Hepatocyte (in vitro differentiated cells): ENCODE measurements around the gene B3GALNT2. TPM values are rescaled to one million over a fixed set of nuclear protein-coding genes. Genes with fewer than 3 reads are reported as not detected.

Experiments
- DNase-seq: peaks from one replicate; pipeline ENCODE4 v3.0.0-alpha.2; 2016; ENCODE audit warnings: low spot score
- H2AFZ ChIP-seq: fragments of 200-600 bp; sonication (generic); 2 replicates; pipeline ENCODE4 v1.6.0; 2016; ENCODE audit warnings: antibody characterized with exemption, mild to moderate bottlenecking
- H3K27ac ChIP-seq: fragments of 200-600 bp; sonication (generic); 2 replicates; pipeline ENCODE4 v1.5.1; 2016; ENCODE audit warnings: mild to moderate bottlenecking
- H3K27me3 ChIP-seq: fragments of 200-600 bp; sonication (generic); 2 replicates; pipeline ENCODE4 v1.6.1; 2016
- H3K36me3 ChIP-seq: fragments of 200-600 bp; sonication (generic); replicated peaks from 2 replicates; pipeline ENCODE4 v1.5.1; 2016; ENCODE audit warnings: low read depth; ENCODE audit not compliant: insufficient read depth
- H3K4me1 ChIP-seq: fragments of 200-600 bp; sonication (generic); 2 replicates; pipeline ENCODE4 v1.5.1; 2016; ENCODE audit warnings: mild to moderate bottlenecking, moderate library complexity; ENCODE audit not compliant: insufficient read depth
- H3K4me2 ChIP-seq: fragments of 200-600 bp; sonication (generic); 2 replicates; pipeline ENCODE4 v1.6.0; 2016
- H3K4me3 ChIP-seq: fragments of 200-600 bp; sonication (generic); 2 replicates; pipeline ENCODE4 v1.5.1; 2016; ENCODE audit warnings: mild to moderate bottlenecking
- H3K79me2 ChIP-seq: fragments of 200-600 bp; sonication (generic); 2 replicates; pipeline ENCODE4 v1.6.0; 2017; ENCODE audit warnings: mild to moderate bottlenecking
- H3K9me2 ChIP-seq: fragments of 200-600 bp; sonication (generic); replicated peaks from 2 replicates; pipeline ENCODE4 v1.6.0; 2017; ENCODE audit warnings: mild to moderate bottlenecking; ENCODE audit not compliant: insufficient read depth
- H3K9me3 ChIP-seq: fragments of 200-600 bp; sonication (generic); 2 replicates; pipeline ENCODE4 v1.5.1; 2016; ENCODE audit warnings: low read depth, mild to moderate bottlenecking
- H4K20me1 ChIP-seq: fragments of 200-600 bp; sonication (generic); 2 replicates; pipeline ENCODE4 v1.6.0; 2016; ENCODE audit warnings: mild to moderate bottlenecking; ENCODE audit not compliant: insufficient read depth, poor library complexity, severe bottlenecking
- CTCF ChIP-seq: fragments of 200-600 bp; sonication (generic); IDR thresholded peaks from 2 replicates; pipeline ENCODE4 v1.5.1; 2016; ENCODE audit warnings: antibody characterized with exemption, mild to moderate bottlenecking; ENCODE audit not compliant: poor library complexity
- EZH2 ChIP-seq: fragments of 200-600 bp; sonication (generic); IDR thresholded peaks from 2 replicates; pipeline ENCODE4 v1.6.1; 2016; ENCODE audit warnings: antibody characterized with exemption, mild to moderate bottlenecking, borderline replicate concordance
- EZH2phosphoT487 ChIP-seq: fragments of 200-600 bp; sonication (generic); IDR thresholded peaks from one replicate; pipeline ENCODE4 v1.6.1; 2018; ENCODE audit warnings: antibody characterized with exemption, mild to moderate bottlenecking, low read depth, moderate library complexity; ENCODE audit not compliant: unreplicated experiment, severe bottlenecking
- WGBS: methylation state at CpG from one replicate; pipeline ENCODE4 v1.1.6; 2016; ENCODE audit warnings: low lambda C conversion rate; ENCODE audit errors: missing lambda C conversion rate; 5-methylcytosine and 5-hydroxymethylcytosine counted together
- polyA plus RNA-seq: library from polyadenylated mRNA; unstranded; fragments of >200 nt; fragmentation: Nextera tagmentation; extraction: Ambion mirVana; gene quantifications from 2 replicates; pipeline ENCODE4 v1.2.1, GENCODE V29; 2016
- total RNA-seq: library from RNA; depleted of rRNA; stranded (reverse); fragments of >200 nt; gene quantifications from 2 replicates; pipeline ENCODE4 v1.2.3, GENCODE V29; 2014

The B3GALNT2 gene
- total and polyA plus RNA-seq, 2 experiments from 2014 or later = 8.1 to 24.2 TPM

DNA sequence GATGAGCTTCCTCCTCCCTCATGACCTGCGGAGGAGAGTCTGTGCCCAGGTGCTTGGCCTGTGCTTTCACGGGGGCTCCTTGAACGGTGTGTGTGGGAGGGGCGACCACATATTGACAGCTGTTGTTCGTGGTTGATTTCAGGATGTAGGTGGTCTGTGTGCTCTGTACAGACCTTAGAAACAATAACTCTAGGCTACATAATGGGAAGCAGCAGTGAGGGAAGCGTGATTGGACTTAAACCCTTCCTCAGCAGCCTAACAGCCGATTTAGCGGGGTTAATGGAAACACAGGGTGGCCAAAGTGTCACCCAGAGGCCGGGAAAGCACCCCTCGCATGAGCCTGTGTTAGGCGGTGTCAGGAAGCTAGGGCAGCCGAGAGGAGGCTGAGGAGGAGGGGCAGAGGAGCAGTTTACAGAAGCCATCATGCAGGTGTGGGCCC lies 81.0 kb downstream of the B3GALNT2 start:
- TF ChIP-seq EZH2phosphoT487 (no peak), EZH2 (no peak), CTCF (no peak)
- WGBS = 78% methylated on average over 12 of the region's 12 CpGs

DNA sequence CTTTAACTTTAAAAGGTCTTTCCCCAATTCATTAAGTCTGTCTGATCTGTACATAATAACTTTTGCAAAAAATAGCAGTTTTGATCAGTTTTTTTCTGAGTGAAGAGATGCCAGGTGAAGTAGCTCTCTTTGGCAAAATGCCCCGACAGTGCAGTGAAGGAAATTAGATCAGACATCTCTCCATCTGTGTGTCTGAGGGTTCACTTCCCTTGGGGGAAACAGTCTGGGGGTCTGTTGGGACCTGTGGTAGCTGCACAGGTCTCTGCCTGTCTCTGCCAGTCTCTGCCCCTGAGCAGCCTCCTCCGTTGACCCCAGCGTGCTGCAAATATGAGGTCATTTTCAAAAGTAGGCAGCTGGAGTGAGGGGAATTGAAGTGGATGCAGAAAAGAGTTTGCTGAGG lies 82.5 kb downstream of the B3GALNT2 start:
- no peak for DNase-seq
- no peak for TF ChIP-seq CTCF
- no peak for TF ChIP-seq EZH2
- TF ChIP-seq EZH2phosphoT487 = no peak
- no peak overlapping the region for H3K4me2 ChIP-seq
- H3K9me3 ChIP-seq = no peaks in the 10 kb centered on the region
- WGBS = 93% methylated on average over 3 of the region's 3 CpGs
- no peaks in the 10 kb centered on the region for H3K4me1 ChIP-seq
- H3K27ac ChIP-seq = no peak overlapping the region
- no peaks in the 10 kb centered on the region for H4K20me1 ChIP-seq
- H3K27me3 ChIP-seq = no peaks in the 10 kb centered on the region
- H3K79me2 ChIP-seq = peaks cover 16% of the 10 kb centered on the region
- no peak overlapping the region for H3K4me3 ChIP-seq
- H2AFZ ChIP-seq = no peak overlapping the region
- H3K36me3 ChIP-seq = no peaks in the 10 kb centered on the region
- no peaks in the 10 kb centered on the region for H3K9me2 ChIP-seq

More for the DNA sequence above, 81.0 kb downstream of the B3GALNT2 start:
- Histone ChIP-seq H3K4me1 (no peaks in the 10 kb centered on the region), H3K79me2 (peaks cover 8% of the 10 kb centered on the region), H3K36me3 (no peaks in the 10 kb centered on the region), H3K27me3 (no peaks in the 10 kb centered on the region), H3K9me3 (no peaks in the 10 kb centered on the region), H2AFZ (no peak overlapping the region), H3K4me3 (no peak overlapping the region), H4K20me1 (no peaks in the 10 kb centered on the region), H3K4me2 (no peak overlapping the region), H3K27ac (no peak overlapping the region), H3K9me2 (no peaks in the 10 kb centered on the region)
- DNase-seq = no peak

DNA sequence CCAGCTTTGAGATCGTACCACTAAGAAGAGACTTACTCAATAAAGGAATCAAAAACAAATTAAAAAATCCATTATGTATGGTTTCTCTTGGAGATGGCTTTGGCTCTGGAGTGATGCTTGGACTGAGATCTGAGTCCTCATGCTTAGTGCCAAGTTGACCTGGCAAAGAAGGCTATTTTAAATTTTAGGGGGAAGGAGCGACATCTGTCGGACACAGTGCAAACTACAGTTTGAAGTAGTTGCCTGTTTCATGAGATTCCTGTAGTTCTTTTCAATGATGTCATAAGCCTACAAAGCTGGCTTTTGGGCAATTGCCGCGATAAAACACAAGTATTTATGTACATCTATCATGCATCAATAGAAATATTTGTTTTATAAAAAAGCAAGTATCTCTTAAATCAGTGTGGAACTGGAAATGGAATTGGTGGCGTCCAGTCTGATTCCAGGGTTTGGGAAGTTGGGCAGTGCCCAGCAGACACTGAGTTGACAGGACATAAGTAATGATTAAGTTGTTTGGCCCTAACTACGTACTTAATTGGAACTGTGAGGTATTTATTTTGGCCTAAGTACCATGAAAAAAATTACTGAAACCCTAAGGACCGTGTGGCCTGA lies 87.1 kb downstream of the B3GALNT2 start:
- no peaks in the 10 kb centered on the region for H3K4me1 ChIP-seq
- H3K27me3 ChIP-seq = no peaks in the 10 kb centered on the region
- 42% methylated on average over 8 of the region's 8 CpGs for WGBS
- no peak overlapping the region for H2AFZ ChIP-seq
- no peak overlapping the region for H3K27ac ChIP-seq
- H3K9me2 ChIP-seq = no peaks in the 10 kb centered on the region
- H4K20me1 ChIP-seq = no peaks in the 10 kb centered on the region
- H3K9me3 ChIP-seq = no peaks in the 10 kb centered on the region
- H3K79me2 ChIP-seq = peaks cover 36% of the 10 kb centered on the region
- H3K4me3 ChIP-seq = no peak overlapping the region
- peak; percentile 74 for DNase-seq
- TF ChIP-seq CTCF (peak; percentile 83), EZH2 (no peak)
- no peaks in the 10 kb centered on the region for H3K36me3 ChIP-seq
- no peak overlapping the region for H3K4me2 ChIP-seq
